GM12872 (cell line): ENCODE measurements around the gene SH3GLB1.

Experiments used
- TF ChIP-seq, protein P1 (sequence below): IDR thresholded peaks from 3 replicates; pipeline ENCODE4 v1.5.1; 2011; ENCODE audit warnings: low read depth, mild to moderate bottlenecking, low read length, moderate library complexity; ENCODE audit not compliant: insufficient read depth

SH3GLB1 gene

GRCh38 chr1:86778569-86779239 is 74.3 kb downstream of the SH3GLB1 start:
- TF ChIP-seq, protein P1, sequence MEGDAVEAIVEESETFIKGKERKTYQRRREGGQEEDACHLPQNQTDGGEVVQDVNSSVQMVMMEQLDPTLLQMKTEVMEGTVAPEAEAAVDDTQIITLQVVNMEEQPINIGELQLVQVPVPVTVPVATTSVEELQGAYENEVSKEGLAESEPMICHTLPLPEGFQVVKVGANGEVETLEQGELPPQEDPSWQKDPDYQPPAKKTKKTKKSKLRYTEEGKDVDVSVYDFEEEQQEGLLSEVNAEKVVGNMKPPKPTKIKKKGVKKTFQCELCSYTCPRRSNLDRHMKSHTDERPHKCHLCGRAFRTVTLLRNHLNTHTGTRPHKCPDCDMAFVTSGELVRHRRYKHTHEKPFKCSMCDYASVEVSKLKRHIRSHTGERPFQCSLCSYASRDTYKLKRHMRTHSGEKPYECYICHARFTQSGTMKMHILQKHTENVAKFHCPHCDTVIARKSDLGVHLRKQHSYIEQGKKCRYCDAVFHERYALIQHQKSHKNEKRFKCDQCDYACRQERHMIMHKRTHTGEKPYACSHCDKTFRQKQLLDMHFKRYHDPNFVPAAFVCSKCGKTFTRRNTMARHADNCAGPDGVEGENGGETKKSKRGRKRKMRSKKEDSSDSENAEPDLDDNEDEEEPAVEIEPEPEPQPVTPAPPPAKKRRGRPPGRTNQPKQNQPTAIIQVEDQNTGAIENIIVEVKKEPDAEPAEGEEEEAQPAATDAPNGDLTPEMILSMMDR, result no peak

DNA sequence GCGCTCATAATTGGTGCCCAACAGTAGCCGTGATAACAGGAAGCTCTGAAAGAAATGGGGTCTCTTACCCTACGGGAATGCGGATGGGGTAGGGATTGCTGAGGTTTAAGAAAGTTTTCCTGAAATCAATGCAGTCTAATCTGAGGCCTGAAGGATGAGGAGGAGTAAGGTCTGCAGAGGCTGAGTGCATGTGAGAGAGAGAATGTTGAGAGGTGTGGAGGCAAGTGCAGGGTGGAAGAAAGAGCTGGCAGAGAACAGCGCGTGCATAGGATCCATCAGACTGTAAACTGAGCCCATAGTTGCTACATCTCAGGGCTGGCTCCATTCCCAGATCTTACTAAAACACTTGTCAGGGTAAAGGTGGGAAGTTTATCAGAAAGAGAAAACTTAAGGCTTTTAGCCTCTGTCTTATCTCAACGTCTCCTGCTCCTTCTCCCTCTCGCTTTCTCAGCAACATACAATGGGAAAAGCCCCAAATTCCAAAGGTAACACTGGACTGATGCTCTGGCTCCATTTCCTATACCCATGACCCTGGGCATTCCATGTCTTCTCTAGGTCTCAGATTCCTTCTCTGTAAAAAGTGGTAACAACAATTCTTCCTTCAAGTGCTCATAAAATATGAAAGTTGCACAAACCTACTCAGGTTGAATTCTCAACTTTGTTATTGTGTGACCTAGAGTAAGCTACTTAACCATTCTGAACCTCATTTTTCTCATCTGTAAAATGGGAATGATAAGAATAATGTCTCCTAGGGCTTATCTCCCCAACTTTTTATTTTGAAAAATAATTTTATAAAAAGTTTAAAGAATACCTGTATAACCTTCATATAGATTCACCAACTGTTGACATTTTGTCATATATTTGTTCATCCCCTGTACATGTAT is 75.2 kb downstream of the SH3GLB1 start:
- TF ChIP-seq, protein P1, result no peak

- TF ChIP-seq, protein P1, result no peak
Measured at GRCh38 chr1:86782482-86782881, 78.1 kb downstream of the SH3GLB1 start.

DNA sequence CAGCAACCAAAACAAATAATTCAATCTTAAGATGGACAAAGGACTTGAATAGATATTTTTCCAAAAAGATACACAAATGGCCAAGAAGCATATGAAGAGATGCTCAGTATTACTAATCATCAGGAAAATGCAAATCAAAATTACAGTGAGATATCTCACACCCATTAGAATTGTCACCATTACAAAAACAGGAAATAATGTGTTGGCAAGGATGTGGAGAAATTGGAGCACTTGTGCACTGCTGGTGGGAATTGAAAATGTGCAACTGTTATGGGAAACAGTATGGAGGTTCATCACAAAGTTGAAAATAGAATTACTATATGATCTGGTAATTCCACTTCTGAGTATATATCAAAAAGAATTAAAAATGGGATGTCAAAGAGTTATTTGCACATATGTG is 83.2 kb downstream of the SH3GLB1 start:
- TF ChIP-seq, protein P1, result no peak

GRCh38 chr1:86788300-86789206 is 84.2 kb downstream of the SH3GLB1 start:
- TF ChIP-seq, protein P1, result no peak

DNA sequence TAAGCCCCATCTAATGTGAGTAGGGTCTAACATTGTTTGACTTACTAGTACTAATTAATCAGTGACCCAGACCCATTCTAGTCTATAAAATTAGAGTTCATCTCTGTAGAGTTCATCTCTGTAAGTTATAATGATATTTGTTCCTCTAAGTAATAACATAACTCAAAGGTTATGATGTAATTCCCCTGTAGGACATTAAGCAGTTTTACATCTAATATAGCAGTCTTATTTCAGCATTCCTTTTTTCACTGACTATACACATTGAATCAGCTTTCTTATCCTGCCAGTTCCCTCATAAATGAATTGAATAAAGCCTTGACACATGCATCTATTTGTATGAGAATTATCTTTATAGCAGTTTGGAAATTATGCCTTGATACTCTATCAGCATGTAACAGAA is 90.9 kb downstream of the SH3GLB1 start:
- TF ChIP-seq, protein P1, result no peak
